Endothelial cell of hepatic sinusoid (primary cell): ENCODE data around the gene TSR1.

Experiments
- in situ Hi-C: cut with HindIII; loops from 2 replicates; pipeline ENCODE4 v1.10.0; 2017; ENCODE audit warnings: low sequenced_read_pairs

Gene TSR1

GRCh38 chr17:2292100-2292499 is 44.2 kb downstream of the TSR1 start:
- in situ Hi-C loops: no loop called here

GRCh38 chr17:2289878-2290478 is 46.3 kb downstream of the TSR1 start:
- in situ Hi-C loops: no loop called here

GRCh38 chr17:2283302-2283701 is 53.0 kb downstream of the TSR1 start:
- in situ Hi-C loops: no loop called here

- in situ Hi-C loops: no loop called here
These were observed 53.9 kb downstream of the TSR1 start for GRCh38 chr17:2282297-2282873.

DNA sequence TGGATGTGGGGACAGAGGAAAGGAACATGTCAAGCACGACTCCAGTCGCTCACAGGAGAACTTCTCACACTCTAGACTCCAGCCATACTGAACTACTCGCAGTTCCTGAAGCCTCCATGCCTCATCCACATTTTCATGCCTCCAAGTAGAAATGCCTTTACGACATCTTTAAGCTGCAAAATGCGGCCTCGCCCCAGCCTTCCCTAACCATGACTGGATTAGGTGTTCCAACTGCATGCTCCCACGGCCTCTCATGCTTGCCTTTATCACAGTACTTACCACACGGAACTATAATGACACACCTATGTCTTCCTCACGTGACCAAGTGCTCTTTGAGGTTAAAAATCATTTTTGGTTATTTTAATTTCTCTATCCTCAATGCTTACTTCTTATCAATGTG is 56.5 kb downstream of the TSR1 start:
- in situ Hi-C loops: no loop called here

- in situ Hi-C loops: no loop called here
These were observed 58.7 kb downstream of the TSR1 start for GRCh38 chr17:2277429-2278170.

GRCh38 chr17:2275722-2276121 is 60.5 kb downstream of the TSR1 start:
- in situ Hi-C loops: no loop called here

DNA sequence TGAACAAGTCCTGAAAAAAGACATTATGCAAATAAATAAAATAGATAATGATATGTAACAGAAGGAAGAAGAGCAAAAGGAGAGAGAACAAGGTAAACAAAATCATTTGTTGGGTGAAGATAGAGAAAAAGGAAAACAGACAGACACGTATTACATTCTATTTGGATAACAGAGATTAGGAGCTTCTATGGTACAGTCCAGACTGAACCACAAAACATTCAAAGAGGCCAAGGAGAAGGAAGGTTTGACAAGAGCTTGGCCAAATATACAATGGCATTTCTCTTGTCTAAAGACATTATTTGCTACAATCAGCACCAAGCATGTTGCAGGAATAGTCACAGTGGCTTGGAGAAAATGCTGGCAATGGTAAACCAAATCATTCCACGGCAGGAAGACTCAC is 61.8 kb downstream of the TSR1 start:
- in situ Hi-C loops: no loop called here
